HG03175 (cell line): ENCODE measurements around the gene LTB4R2.

Experiments used
- ATAC-seq: cut with Tn5 transposase; IDR thresholded peaks from one replicate; pipeline ENCODE4 v1.9.1; 2021; ENCODE audit warnings: mild to moderate bottlenecking, moderate library complexity; ENCODE audit not compliant: unreplicated experiment

LTB4R2 gene

DNA sequence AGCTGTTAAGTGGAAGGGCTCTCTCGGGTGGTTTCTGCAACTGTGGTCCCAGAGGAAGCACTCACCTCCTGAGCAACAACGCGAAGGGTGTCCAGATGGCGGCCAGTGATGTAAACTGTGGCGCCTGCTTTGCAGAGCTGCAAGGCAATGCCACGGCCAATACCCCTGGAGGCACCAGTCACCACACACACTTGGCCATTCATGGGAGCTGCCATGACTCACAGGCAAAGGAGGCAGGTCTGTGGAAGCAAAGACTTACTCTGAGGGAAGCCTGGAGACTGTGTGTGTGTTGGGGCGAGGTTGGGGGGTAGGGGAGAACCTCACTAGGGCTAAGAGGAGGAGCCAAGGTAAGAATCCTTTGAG is 11.1 kb upstream of the LTB4R2 start:
- ATAC-seq = peak; percentile 5

DNA sequence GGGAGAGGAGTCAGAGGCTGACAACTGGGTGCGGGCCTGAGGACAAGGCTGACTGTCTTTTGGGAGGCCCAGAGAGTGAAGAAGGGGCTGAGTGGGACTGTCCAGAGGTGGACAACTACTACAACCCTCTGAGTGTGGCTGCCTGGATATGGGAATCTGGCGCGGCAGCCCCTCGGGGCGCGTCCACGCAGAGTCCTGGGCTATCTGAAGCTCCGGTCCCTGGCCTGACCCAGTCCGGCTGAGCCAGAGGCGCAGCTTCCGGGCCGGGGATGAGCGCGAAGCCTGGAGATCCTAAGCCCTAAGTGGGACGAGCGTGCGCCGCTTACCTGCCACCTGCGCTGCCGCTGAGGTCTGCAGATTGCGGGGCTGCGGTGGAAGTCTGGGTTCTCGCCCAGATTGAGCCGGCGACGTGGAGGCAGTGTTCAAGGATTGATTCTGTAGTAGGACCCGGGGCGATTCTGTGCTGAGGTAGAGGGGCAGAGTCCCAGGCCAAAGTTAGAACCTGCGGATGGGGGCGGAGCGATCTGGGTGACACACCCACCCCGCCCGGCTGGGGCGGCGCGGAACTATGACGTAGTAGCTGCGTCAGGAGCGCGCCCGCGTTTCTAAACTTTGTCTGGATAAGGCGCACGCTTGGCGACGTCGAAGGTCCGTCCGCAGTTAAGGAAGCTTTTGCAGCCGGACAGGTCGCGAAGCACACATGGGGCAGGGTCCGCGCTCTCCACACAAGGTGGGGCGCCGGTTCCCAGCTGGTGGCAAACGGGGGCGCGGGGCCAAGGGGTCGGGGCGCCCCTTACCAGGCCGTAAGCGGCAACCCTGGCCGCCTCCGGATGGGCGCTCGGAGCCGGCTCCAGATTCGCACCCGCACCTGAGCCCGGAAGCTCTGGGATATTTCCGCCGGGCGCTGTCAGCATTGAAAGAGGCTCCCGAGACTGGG is 10.4 kb upstream of the LTB4R2 start, which contains the start of the genes DHRS1 and NOP9:
Gene DHRS1 (minus strand): TSS at position 526 of the 937 bp plus-strand sequence. CDS start 674 bp downstream, outside the sequence.
Gene NOP9 (plus strand): TSS at position 596 of the 937 bp plus-strand sequence. CDS start 105 bp downstream, at position 701.
- peak; percentile 77 for ATAC-seq

DNA sequence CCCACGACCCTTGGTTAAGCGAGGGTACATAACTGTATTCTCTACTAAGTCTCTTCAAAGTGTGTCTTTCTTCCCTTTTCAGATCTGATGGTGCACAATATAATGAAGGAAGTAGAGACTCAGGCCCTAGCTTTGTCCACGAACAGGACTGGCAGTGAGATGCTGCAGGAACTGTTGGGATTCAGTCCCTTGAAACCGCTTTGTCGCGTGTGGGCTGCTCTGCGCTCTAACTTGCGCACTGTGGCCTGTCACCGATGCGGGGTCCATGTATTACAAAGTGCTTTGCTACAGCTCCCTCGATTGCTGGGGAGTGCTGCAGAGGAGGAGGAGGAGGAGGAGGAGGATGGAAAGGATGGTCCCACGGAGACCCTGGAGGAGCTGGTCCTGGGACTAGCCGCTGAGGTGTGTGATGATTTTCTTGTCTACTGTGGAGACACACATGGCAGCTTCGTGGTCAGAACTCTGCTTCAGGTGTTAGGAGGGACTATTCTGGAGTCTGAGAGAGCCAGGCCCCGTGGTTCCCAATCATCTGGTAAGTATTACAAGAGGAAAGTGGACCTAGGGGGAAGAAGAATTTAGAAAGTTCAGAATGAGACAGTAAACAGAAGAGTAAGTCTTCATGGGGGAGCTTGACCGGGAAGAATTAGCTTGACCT is 9.5 kb upstream of the LTB4R2 start:
- no peak for ATAC-seq

DNA sequence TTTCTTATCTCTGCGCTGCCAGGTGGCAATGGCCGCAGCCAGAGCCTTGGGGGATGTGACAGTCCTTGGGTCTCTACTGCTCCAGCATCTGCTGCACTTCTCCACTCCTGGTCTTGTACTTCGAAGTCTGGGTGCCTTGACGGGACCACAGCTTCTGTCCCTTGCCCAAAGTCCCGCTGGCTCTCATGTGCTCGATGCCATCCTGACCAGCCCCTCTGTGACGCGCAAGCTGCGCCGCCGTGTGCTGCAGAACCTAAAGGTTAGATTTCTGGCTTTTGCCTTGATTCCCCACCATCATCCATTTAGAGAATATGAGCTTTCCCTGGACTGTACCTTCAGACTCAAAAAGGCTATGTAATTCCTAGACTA is 5.9 kb upstream of the LTB4R2 start:
- no peak for ATAC-seq

GRCh38 chr14:24307156-24307574 is 2.8 kb upstream of the LTB4R2 start:
- no peak for ATAC-seq

DNA sequence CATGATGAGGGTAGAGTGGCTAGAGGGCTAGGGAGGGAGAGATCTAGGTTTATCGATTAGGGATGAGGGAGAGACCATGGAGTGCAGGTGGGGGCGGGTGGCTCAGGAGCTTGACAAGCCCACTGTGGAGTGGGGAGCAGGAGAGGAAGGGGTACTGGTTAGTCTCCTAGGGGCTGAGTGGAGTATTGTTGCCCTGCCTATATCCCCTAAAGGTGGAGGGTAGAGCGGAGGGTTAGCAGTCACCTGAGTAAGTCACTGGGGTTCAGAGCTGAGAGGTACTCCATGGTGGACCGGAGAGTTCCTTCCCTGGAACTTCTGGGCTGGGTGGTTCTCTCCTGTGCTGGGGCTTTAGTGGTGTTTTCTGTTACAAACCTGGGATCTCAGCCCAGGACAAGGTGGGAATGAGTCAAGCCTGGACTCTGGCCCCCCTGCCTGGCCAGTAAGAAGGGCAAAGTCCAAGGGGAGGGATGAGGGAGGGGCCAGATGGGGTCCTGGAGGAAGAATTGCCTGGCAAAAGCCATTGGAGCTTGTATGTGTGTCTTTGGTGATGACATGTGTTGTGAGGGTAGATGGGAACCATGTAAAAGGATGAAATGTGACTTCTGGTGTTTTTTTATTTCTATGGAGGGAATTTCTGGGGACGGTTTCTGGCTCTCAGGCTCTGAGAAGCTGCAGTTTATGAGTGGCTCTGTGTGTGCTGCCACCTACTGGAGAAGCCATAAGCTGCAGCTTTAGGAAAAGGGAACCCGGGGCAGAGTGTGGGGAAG is 2.2 kb upstream of the LTB4R2 start, which contains the start of gene CIDEB:
Gene CIDEB (minus strand): TSS at position 403 of the 767 bp plus-strand sequence. CDS start 119 bp downstream, at position 284.
- ATAC-seq = no peak

DNA sequence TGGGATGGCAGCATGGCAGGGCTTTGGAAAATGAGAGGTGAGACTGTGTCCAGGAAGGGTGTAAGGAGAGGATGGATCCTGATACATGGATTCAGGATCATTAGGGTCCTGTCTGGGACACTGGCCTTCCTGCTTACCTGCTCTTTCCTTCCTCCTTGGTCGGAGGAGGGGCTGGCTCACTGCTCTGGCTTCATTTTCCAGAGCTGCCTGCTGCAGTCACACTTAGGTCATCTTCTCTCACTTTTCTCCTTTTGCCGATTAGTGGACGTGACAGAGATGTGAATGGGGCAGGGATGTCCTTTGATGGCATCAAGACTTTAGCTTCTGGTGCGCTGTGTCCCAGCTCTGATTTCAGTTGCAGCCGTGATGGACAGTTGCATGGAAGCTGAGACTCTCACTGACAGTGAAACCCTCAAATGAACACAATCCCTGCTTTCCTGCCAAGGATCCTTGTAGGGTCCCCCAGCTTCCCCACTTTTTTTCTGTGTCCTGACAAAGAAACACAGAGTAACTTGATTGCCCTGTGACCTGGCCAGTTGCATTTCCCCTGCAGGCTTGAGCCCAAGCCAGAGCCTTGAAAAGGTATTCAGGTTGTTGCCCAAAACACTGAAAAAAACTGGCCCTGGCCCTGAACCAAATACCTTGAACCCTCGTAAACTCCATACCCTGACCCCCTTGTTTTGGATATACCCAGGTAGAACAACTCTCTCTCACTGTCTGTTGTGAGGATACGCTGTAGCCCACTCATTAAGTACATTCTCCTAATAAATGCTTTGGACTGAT is 1.4 kb upstream of the LTB4R2 start:
- ATAC-seq = no peak

GRCh38 chr14:24310265-24310645 is 315 bp downstream of the LTB4R2 start:
- no peak for ATAC-seq

DNA sequence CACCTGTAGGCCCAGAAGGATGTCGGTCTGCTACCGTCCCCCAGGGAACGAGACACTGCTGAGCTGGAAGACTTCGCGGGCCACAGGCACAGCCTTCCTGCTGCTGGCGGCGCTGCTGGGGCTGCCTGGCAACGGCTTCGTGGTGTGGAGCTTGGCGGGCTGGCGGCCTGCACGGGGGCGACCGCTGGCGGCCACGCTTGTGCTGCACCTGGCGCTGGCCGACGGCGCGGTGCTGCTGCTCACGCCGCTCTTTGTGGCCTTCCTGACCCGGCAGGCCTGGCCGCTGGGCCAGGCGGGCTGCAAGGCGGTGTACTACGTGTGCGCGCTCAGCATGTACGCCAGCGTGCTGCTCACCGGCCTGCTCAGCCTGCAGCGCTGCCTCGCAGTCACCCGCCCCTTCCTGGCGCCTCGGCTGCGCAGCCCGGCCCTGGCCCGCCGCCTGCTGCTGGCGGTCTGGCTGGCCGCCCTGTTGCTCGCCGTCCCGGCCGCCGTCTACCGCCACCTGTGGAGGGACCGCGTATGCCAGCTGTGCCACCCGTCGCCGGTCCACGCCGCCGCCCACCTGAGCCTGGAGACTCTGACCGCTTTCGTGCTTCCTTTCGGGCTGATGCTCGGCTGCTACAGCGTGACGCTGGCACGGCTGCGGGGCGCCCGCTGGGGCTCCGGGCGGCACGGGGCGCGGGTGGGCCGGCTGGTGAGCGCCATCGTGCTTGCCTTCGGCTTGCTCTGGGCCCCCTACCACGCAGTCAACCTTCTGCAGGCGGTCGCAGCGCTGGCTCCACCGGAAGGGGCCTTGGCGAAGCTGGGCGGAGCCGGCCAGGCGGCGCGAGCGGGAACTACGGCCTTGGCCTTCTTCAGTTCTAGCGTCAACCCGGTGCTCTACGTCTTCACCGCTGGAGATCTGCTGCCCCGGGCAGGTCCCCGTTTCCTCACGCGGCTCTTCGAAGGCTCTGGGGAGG is 985 bp downstream of the LTB4R2 start, which contains the start of gene LTB4R:
Gene LTB4R (plus strand): TSS at position 857 of the 959 bp plus-strand sequence. CDS start 4,150 bp downstream, outside the sequence.
- peak; percentile 73 for ATAC-seq

- no peak for ATAC-seq
Observed at GRCh38 chr14:24311837-24312615, 2.1 kb downstream of the LTB4R2 start.

GRCh38 chr14:24312736-24313507 is 3.0 kb downstream of the LTB4R2 start:
- no peak for ATAC-seq

DNA sequence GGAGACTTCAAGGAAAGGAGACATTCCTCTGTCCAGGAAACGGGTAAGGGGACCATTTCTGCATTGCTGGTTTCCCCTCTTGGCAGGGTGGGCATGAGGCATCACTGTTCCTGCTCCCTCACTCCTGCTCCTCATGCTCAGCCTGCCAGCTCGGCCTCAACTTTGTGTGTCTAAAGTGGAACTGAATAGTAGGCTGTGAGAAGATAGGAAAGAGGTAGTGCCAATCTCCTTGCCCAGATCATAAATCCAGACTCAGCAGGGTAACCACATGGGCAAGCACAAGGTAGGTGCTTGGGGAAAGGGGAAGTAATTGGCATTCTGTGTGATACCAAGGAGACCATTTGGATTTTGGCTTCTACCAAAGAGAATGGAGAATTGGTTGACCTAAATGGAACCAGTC is 4.0 kb downstream of the LTB4R2 start:
- no peak for ATAC-seq

DNA sequence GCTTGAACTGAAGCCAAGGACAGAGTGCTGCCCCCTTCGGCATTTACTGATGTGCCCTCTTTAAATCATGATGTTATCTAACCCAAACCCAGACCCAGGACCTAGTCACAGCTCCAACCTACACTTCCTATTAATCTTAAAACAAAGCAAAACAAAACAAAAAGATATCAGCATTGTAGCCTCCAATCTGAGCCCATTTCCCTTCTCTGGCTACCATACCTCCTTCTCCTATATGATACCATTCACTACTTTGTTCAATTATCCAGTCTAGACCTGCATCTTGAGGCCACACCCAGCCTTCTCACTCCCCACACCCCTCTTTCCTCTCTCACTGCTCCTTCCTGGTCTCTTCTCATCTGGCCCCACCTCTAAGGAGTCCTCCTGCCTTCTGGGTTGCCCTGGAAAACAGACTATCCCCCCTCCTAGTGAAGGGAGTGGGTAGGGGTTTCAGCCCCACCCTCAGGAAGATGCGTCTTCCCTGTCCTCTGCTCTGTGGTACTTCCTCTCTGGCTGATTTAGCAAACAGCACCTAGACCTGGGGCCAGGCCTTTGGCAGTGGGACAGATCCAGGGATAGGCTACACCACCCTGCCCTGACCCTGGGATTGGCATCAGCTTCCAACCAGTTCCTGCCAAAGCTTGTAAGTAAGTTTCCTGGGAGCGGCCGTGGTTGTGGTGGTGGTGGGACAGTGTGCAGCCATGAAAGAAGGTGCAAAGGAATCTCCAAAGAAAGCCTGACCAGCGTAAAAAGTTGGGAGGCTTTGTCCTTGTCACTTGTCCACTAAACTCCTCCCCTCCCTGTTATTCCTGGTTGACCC is 4.6 kb downstream of the LTB4R2 start:
- ATAC-seq = no peak

- no peak for ATAC-seq
Observed at GRCh38 chr14:24315243-24315806, 5.4 kb downstream of the LTB4R2 start.

DNA sequence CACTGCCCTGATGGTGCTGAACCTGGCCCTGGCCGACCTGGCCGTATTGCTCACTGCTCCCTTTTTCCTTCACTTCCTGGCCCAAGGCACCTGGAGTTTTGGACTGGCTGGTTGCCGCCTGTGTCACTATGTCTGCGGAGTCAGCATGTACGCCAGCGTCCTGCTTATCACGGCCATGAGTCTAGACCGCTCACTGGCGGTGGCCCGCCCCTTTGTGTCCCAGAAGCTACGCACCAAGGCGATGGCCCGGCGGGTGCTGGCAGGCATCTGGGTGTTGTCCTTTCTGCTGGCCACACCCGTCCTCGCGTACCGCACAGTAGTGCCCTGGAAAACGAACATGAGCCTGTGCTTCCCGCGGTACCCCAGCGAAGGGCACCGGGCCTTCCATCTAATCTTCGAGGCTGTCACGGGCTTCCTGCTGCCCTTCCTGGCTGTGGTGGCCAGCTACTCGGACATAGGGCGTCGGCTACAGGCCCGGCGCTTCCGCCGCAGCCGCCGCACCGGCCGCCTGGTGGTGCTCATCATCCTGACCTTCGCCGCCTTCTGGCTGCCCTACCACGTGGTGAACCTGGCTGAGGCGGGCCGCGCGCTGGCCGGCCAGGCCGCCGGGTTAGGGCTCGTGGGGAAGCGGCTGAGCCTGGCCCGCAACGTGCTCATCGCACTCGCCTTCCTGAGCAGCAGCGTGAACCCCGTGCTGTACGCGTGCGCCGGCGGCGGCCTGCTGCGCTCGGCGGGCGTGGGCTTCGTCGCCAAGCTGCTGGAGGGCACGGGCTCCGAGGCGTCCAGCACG is 6.1 kb downstream of the LTB4R2 start:
- ATAC-seq = no peak

- ATAC-seq = no peak
Observed at GRCh38 chr14:24316597-24316950, 6.6 kb downstream of the LTB4R2 start.
